MV-4-11 (cell line): ENCODE results near the gene MRPL1.
A peak's percentile ranks its signal among the peaks of the same experiment; 100 is the strongest.

Experiments used
- DNase-seq: peaks from one replicate; lab custom pipeline; 2025; lab: John Stamatoyannopoulos, UW

The MRPL1 gene

GRCh38 chr4:77862478-77863216 lies at the start of gene MRPL1:
MRPL1 (plus strand) TSS chr4:77862830; CDS start chr4:77862849, 19 bp downstream.
- peak; percentile 96 for DNase-seq

DNA sequence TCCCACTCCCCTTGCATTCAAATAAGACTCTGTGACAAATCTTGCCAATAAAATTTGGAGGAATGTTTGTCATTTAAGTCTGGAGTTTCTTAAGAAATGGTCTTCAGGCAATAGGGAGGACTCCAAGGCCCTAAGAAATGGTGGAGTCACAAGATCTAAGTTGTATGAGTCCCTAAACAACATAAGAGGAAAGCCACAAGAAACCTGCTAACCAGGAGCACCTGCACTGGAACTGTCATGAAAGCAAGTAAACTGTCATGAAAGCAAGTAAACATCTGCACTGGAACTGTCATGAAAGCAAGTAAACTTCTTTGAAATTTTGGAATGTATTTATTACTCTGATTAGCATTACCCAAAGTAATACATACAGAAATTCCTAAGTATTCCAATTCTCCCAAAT lies 47.0 kb upstream of the MRPL1 start:
- DNase-seq, result no peak

- DNase-seq, result no peak
These were observed 46.1 kb upstream of the MRPL1 start for GRCh38 chr4:77816546-77816945.

DNA sequence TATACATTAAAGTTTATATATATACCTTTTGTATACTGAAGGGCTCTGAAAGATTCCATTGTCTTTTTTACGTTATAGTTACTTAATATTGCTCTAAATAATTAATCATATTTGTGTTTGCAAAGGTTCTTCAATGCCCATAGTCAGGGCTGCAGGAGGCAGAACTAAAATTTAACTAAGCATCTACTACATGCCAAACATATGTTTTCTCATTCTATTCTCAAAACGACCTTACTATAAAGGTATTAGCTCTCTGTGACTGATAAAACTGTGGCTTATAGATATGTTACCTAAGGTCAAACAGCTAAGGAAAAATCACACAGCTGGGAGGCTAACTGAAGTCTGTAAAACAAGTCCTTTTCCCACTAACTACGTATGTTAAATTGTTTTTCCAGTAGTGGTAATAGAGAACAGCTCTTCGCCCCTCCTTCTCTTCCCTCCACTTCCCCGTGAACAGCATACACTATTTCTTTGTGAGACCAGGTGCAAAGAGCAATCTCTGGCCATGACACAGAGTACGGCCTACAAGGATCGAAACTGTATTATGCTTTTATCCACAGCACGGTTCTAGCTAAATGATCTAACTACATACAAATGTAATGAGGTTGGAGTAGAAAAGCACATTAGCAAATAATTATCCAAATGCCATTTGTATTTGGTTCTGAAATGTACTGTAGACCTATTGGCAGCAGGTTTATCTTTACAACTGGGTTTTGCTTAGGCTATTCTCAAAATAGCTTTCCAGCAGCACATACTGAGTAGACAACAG lies 45.1 kb upstream of the MRPL1 start:
- DNase-seq, result no peak

GRCh38 chr4:77818073-77818601 lies 44.5 kb upstream of the MRPL1 start:
- peak; percentile 87 for DNase-seq

DNA sequence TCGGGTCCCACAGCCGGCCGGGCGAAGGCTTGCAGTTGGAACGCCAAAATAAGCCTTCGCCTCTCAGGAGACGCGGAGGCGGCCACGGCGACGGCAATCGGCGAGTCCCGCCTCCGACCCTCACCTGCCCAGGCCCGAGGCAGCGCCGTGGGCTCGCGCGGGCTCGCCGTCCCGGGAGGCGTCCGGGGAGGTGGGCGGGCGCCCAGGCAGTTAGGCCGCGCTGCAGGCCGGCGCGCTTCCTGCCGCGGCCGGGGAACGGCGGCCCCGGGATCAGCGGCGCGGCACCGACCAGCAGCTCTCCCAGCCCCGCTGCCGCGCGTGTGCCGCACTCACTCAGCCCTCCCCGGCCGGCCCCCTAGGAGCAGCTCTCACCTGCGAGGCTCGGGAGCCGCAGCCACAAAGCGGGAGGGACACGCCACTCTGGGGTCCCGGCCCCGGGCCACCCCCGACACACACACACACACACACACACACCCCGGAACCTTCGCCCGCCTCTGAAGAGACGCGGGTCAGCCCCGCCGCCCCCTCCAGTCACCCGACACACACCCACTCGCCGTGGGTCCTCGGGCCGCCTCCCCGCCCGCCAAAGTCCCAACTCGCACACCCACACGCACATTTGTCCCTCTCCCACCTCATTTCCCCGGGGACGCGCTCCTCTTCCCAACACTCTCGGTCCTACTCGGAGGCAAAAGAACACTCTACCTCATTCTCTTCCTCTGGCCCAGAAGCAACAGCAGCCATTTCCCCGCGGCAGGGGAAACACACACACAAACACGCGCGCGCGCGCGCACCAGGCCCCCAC lies 43.8 kb upstream of the MRPL1 start, which contains the start of gene CNOT6L:
Gene CNOT6L (minus strand): TSS at position 767 of the 802 bp plus-strand sequence. CDS start 60 bp downstream, at position 707.
- DNase-seq, result peak; percentile 54

DNA sequence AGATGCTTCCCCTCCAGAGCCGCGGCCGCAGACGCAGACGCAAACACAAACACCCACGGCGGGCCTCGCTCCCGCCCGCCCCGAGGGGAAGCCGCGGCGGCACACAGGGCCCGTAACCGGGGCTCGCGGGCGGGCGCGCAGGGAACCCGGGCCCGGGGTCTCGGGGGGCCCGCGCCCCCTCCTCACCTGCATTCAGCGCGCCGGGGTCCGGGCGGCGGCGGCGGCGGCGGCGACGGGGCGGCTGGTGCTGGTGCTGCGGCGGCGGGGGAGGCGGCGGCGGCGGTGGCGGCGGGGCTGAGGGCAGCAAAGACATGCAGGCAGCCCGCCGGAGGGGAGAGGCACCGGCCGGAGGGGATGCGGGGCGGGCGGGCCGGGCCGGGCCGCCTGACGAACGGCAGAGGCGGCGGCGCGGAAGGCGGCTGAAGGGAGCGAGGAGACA lies 43.2 kb upstream of the MRPL1 start:
- no peak for DNase-seq

- peak; percentile 78 for DNase-seq
These were observed 42.6 kb upstream of the MRPL1 start for GRCh38 chr4:77819843-77820648.

DNA sequence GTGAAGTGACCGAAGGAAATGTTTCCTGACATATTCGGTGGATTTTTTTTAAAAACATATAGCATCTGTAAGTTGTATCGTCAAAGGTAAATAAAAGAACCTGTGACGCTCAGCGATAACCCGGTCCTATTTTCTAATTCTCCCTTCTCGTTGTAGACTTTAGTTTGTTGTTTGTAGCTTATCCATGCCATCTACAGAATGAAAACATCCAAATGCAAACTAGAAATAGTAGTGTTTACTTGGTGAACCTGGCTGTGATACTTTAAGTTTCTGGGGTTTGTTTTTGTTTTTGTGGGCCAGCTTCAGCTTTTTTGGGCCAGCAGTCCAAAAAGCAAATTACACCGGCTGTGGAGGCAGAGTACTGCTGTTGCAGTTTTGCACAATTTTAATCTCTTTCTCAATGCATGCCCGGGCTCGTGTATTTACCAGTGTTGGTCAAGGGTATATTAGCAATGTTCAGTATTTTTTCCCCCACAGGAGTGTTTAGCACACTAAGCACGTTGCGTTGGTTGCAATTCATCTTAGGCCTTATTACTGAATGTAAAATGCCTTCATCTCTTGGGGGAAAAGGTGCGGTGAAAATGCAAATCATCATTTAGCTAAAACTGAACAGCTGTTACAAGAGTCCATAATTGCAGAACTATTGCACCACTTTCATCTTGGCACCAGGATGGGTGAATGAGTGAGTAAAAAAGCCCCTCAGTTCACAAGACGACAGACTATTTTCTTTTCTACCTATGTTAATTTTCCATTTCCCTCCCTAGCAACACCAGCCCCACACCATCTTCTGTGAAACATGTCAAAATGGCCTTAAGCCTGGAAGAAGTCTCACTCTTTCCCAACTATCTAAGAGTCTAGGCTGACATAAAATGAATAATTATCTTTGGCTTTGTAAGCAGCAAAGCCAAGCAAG lies 41.7 kb upstream of the MRPL1 start:
- no peak for DNase-seq

DNA sequence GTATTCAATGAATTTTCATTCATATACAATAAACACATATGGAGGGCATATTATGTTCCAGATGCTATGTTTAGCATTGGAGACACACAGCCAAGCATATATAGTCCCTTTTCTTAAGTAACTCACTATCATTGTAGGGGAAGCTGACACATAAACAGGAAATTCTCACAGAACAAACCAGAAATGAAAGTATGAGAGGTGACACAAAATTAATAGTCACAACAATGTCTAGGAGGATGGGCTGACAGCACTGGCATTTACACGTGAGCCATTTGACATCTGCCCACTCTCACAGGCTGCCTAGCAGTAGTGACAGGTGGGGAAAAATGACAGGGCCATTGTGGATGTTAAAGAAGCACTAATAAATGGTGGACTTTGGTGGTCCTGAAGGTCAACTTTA lies 40.9 kb upstream of the MRPL1 start:
- DNase-seq, result peak; percentile 15

DNA sequence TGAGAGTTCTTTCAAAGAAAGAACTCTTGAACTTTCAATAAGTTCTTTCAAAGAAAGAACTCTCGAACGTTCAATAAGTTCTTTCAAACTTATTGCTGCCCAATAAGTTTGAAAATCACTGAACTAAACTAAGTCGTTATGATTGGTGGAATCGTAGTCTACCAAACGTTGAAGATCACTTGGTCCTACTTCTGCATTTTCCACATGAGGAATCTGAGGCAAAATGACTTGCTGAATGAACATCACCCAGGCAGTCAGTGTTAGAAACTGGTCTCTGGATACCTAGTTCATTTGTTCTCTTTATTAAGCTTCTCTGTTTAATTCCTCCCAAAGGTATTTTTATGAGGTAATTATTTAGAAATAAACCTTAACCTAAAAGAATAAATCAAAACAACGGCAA lies 36.4 kb upstream of the MRPL1 start:
- DNase-seq, result no peak

DNA sequence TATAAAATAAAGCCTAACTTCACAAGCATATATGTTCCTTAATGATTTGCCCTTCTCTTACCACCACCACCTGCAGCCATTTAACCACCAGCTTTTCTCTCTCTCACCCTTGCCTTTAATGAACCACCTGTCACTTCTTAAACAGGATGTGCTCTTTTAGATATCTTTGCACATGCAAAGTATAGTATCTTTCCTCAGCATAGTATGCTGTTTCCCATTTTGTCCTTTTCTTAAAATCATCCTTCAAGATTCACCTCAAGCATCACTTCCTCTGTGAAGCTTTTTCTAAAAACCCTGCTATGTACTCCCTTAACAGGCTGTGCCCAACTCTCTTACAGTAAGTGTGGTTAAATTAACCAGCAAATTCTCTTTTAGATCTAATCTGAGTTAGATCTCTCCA lies 35.3 kb upstream of the MRPL1 start:
- DNase-seq, result no peak

- no peak for DNase-seq
These were observed 29.4 kb upstream of the MRPL1 start for GRCh38 chr4:77833126-77833724.

- no peak for DNase-seq
These were observed 28.2 kb upstream of the MRPL1 start for GRCh38 chr4:77834403-77834802.

DNA sequence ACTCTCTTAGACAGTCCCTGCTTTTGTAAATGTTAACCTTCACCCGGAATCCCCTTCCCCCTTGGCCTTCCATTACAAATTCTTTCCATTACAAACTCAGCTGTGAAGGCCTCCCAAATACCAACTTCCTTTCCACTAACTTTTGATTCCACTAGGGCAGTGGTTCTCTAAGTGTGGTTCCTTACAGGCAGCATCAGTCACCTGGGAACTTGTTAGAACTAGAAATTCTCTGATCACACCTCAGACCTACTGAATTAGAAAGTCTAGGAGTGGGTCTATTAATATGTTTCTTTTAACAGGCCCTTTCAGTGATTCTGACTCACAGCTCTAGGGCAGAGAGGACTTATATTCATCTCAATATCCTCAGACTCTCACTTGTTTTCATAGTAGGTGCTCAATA lies 19.0 kb upstream of the MRPL1 start:
- DNase-seq, result no peak

- no peak for DNase-seq
These were observed 18.3 kb upstream of the MRPL1 start for GRCh38 chr4:77844363-77844762.

DNA sequence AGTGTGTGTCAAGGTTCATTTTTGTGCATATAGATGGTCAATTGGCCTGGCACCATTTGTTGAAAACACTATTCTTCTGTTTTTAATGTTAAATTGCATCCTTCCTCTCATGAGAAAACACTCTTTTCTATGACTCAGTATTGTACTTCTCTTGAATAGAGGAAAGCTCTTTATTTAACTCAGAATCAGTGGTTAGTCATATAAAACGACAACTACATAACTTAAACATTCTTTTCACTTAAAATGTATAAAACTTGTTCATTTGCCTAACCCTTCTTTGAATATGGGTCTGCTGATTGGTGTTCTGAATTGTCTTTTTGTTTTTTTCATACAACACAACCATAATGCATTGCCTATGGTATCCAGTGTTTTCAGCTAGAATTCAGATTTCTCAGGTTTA lies 17.2 kb upstream of the MRPL1 start:
- DNase-seq, result no peak

DNA sequence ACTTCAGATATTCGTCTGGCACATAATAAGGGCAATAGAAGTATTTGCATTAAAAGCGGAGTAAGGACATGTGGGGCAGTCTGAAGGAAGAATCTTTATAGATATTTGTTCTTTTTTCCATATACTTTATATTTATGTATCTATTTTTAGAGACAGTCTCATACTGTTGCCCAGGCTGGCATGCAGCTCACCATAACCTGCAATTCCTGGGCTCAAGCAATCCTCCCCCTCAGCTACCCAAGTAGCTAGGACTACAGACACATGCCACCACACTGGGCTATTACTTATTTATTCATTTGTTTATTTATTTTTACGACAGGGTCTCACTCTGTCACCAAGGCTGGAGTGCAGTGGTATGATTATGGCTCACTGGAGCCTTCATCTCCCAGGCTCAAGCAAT lies 16.7 kb upstream of the MRPL1 start:
- DNase-seq, result no peak

- no peak for DNase-seq
These were observed 14.1 kb upstream of the MRPL1 start for GRCh38 chr4:77848508-77848907.
